Suppressor macrophage treated with lipopolysaccharide for 1 hour (primary cell): ENCODE data around the gene CCDC138.
"Not testable (repeated sequence)": the region's sequence is repeated elsewhere in the genome, so short reads cannot be mapped to it uniquely, and the experiment has no call there.

Source experiments
- DNase-seq, 3 donors: peaks; one replicate each; pipeline ENCODE4 v3.0.0-alpha.2; 2020 to 2022

CCDC138 gene, protein sequence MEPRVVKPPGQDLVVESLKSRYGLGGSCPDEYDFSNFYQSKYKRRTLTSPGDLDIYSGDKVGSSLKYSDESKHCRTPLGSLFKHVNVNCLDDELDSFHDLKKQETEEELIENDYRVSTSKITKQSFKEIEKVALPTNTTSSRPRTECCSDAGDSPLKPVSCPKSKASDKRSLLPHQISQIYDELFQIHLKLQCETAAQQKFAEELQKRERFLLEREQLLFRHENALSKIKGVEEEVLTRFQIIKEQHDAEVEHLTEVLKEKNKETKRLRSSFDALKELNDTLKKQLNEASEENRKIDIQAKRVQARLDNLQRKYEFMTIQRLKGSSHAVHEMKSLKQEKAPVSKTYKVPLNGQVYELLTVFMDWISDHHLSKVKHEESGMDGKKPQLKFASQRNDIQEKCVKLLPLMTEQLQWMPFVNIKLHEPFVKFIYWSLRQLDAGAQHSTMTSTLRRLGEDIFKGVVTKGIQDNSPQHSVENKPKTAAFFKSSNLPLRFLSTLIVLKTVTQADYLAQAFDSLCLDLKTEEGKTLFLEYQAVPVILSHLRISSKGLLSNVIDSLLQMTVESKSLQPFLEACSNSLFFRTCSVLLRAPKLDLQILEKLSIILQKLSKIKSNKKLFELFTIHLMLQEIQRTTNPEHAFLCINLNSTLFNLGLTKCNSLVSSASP

DNA sequence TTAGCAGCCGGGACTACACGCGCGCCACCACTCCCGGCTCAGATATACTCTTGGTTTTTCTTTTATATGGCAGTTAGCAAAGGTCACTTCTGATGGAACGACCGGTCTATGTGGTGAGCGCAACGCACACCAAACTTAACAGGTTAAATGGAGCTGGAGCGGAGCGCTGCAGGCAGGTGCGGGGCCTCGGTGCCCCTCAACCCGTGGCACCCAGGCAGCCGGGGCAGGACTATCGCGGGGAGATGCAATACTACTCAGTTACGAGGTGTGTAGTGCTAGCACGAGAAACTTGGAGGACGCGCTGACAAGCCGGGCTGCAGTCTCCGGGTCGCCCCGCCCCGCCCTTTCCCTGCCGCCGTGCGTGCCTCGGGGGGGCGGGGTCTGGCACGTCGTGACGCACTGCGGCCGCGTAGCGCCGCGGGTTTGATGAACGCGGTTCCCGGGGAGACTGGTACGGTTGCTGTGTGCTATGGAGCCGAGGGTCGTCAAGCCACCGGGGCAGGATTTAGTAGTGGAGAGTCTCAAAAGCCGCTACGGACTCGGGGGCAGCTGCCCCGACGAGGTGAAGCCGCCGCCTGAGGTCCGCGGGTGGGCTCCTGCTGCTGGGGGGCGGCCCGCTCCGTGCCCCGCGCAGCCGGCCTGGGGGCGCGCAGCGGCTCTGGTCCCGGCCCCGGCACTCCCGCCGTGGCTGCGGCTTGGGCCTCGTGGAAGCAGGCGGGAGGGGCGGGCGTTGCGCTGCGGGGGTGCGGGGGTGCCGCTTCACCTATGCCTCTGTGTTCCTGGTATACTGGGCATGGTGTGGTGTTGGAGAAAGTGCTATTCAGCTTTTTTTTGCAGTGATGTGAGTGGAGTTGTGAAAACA is at the start of gene CCDC138:
TSS of gene CCDC138 (plus strand) at position 418 of the 862 bp plus-strand sequence. CDS start at position 470, 52 bp downstream.
- DNase-seq: peak; percentile 80 to 95 (median 91)

DNA sequence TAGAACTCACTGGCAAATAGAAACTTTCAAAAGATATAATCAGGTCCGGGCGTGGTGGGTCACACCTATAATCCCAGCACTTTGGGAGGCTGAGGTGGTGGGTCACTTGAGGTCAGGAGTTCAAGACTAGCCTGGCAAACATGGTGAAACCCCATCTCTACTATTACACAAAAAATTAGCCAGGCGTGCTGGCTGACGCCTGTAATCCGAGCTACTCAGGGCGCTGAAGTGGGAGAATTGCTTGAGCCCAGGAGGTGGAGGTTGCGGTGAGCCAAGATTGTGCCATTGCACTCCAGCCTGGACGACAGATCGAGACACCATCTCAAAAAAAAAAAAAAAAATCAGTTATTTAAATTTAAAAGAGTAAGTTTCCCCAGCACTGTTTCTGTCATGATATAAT is 28.6 kb upstream of the CCDC138 start:
- DNase-seq: not testable (repeated sequence)

DNA sequence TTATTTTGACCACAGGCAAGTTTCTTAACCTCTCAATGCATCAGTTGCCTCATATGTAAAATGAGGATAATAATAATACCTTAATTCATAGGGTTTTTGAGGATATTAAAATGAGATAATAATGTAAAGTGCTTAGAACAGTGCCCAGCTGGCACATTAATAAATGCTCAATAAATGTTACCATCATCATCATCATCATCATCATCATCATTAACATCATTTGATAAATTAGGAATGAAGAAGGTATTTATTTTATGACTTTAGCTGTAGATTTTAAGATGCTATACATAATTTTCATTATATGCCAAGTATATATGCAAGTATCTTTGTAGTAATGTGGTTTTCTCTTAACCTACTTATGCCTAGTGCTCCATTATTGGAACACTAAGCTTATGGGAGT is 24.0 kb upstream of the CCDC138 start:
- DNase-seq: not testable (repeated sequence)

DNA sequence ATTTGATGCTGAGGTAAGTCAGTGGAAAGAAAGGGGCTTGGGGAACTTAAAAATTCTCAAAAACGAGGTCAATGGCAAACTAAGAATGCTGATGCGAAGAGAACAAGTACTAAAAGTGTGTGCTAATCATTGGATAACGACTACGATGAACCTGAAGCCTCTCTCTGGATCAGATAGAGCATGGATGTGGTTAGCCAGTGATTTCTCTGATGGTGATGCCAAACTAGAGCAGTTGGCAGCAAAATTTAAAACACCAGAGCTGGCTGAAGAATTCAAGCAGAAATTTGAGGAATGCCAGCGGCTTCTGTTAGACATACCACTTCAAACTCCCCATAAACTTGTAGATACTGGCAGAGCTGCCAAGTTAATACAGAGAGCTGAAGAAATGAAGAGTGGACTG is 19.9 kb upstream of the CCDC138 start:
- not testable (repeated sequence) for DNase-seq

DNA sequence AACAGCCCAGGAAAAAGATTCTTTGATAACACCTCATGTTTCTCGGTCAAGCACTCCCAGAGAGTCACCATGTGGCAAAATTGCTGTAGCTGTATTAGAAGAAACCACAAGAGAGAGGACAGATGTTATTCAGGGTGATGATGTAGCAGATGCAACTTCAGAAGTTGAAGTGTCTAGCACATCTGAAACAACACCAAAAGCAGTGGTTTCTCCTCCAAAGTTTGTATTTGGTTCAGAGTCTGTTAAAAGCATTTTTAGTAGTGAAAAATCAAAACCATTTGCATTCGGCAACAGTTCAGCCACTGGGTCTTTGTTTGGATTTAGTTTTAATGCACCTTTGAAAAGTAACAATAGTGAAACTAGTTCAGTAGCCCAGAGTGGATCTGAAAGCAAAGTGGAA is 18.7 kb upstream of the CCDC138 start:
- not testable (repeated sequence) for DNase-seq

DNA sequence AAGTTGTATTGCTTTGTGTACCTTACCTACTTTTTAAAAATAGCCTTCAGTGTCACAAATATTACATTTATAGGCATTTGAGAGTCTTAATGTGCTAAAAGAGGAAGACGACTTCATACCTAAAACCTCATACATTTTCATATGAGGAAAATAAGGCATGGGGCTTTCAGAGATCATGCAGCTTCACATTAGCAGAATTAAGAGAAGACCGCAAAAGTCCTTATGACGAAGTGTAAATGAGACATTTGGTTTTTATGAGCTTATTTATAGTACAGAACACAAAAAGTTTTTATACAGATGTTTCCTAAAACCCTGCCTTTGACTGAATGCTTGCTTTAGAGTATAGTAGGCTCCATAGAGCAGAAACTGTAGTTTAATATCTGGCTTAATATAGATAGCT is 10.1 kb upstream of the CCDC138 start:
- DNase-seq: no peak

DNA sequence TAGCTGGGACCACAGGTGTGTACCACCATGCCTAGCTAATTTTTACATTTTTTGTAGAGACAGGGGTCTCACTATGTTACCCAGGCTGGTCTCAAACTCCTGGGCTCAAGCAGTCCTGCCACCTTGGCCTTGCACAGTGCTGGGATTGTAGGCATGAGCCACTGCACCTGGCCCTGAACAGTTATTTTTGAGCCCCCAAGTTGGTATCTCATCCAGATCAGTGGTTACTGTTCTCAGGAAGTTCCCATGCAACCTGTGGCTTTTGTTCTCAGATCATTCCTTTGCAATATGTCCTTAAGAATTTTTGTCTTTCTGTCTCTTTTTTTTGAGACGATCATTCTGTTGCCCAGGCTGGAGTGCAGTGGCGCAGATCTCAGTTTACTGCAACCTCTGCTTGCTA is 7.7 kb upstream of the CCDC138 start:
- no peak for DNase-seq

DNA sequence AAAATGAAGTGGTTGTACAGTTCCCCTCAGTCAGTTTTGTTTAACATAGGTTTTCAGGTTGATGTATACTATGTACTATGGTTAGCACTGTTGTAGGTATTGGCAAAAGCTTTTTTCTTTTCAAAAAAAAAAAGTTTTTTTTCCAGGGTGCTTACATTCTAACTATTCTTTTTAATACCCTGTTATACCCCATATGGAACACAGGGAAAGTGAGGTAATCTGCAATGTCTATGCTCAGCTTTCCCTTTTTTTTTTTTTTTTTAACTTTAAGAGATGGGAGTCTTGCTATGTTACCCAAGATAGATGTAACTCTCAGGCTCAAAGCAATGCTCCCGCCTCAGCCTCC is 590 bp upstream of the CCDC138 start:
- DNase-seq: no peak

DNA sequence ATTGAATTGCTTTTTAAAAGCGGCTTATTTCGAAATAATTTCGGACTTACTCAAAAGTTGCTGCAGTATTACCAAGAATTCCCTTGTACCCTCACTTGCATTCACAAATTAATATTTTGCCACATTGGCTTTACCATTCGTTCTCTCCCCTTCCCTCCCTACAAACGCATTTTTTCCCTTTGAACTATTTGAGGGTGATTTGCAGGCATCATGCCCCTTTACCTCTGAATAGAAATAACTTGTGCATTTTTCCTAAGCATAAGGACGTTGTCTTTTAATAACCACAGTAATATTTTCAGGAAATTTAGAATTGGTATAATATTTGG is 608 bp downstream of the CCDC138 start:
- DNase-seq: peak in 1 of 3 donors; percentile 17

DNA sequence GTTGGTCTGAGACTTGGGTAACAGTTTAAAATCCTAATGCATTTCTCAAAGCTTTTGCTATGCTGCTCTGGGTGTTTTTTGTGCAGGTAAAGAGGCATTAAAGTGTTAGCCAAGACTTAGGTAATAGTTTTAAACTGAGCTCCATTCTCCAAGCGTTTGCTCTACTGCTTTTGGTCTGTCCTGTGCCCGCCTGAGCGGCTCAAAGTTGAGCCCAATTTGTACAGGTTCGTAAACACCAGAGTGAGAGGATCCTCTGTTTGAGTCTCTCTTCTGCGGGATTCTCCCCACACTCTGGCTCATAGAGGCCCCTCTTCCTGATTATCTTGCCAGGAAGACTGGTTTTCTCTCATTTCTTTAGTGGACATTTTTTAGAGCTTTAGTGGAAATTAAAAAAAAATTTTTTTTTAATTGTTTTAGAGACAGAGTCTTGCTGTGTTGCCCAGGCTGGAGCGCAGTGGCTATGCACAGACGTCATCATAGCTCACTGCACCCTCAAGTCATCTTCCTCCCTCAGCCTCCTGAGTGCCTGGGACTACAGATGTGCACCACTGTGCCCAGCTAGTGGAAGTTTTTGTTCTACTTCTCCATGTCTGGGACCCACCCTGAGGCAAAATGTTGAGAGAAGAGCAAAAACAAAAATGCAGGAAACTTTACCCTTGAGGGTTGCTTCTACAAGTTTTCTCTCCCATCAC is 16.6 kb downstream of the CCDC138 start:
- DNase-seq: no peak

DNA sequence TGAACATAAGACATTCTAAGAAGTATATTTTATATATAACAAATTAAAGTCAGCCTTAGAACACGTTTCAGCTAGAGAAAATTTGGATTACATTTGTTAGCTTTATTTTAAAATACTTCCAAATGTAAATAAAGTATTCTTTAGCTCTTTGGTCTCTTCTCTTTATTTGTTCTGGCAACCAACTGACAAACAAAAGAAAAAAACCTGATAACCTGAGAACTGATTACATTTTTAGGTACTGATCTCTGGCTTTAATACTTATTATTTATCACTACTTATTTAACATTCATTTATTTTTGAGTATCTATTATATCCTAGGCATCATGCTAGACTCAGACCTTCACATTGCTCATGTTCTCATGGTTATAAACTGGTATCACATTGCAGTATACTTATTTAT is 18.5 kb downstream of the CCDC138 start:
- DNase-seq: no peak

DNA sequence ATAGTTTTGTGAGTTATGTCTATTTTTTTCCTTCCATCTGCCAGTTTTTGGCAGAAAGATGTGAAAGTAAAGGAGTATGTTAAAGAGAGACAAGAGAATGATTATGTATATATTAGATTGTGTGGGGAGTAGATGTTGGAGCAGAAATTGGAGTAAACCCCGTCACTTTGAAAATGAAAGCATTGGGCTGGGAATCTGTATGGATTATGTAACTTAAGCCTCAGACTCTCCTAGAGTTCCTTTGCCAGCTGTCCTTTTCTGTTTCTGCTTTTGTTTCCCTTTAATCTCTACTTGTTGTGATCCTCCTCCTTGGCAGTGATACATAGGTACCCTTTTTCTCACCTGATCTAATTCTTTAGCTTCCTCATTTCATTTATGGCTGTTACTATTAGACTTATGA is 19.2 kb downstream of the CCDC138 start:
- DNase-seq: no peak

DNA sequence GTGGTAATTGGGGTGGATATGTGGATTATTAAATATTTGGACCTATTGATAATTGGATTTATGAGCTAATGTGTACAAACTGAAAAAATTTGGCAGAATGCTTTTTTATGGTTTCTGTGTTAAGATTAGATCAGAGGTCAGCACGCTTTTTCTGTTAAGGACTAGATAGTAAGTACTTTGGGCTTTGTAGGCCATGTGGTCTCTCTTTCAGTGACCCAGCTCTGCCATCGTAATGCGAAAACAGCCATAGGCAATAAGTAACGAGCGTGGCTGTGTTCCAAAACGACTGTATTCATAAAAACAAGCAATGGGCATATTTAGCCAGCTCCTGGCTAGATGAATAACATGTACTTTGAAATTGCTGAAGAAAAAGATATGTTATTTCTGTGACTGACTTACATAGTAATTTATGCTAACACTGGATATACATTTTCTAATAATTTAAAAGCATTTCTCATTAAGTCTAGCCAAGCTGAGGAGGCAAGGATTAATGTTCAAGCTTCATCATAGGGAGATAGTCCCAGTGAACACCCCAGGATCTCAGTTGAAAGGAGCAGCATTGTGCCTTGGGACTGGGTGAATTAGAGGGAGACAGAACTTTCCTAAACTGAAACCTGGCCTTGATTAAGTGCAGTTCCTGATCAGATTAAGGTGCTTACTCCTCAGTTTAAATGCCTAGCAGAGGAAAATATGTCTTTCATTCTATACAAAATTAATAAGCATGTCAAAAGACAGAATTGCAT is 20.0 kb downstream of the CCDC138 start:
- DNase-seq: no peak

DNA sequence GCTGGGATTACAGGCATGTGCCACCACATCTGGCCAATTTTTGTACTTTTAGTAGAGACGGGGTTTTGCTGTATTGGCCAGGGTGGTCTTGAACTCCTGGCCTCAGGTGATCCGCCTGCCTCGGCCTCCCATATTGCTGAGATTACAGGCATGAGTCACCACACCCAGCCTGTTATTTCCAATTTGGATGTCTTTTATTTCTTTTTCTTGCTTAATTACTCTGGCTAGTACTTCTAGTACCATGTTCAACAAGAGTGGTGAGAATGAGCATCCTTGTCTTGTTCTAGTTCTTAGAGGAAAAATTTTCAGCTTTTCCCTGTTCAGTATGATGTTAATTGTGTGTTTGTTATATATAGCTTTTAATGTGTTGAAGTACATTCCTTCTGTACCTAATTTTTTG is 23.4 kb downstream of the CCDC138 start:
- DNase-seq: no peak

DNA sequence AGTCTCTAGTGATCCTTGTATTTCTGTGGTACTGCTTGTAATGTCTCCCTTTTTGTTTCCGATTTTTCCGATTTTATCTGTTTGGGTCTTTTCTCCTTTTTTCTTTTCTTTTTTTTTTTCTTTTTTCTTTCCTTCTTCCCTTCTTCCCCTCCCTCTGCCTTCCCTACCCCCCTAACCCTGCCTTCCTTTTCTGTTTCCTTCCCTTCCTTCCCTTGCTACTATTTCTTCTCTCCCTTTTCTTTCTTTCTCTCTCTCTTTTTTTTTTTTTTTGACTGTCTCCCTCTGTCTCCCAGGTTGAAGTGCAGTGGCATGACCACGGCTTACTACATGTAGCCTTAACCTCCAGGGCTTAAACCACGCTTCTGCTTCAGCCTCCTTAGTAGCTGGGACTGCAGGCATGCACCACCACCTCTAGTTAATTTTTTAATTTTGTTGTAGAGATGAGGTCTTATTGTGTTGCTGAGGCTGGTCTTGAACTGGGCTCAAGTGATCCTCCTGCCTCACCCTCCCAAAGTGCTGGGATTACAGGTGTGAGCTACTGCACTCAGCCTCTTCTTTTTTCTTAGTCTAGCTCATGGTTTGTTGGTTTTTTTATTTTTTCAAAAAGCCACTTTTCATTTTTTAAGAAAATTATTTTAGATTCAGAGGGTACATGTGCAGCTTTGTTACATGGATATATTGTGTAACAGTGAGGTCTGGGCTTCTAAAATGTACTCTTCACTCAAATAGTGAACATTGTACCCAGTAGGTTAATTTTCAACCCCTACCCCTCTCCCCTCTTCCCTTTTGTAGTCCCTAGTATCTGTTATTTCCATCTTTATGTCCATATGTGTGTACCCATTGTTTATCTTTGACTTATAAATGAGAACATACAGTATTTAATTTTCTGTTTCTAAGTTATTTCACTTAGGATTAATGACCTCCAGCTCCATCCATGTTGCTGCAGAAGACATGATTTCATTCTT is 24.7 kb downstream of the CCDC138 start:
- no peak for DNase-seq

DNA sequence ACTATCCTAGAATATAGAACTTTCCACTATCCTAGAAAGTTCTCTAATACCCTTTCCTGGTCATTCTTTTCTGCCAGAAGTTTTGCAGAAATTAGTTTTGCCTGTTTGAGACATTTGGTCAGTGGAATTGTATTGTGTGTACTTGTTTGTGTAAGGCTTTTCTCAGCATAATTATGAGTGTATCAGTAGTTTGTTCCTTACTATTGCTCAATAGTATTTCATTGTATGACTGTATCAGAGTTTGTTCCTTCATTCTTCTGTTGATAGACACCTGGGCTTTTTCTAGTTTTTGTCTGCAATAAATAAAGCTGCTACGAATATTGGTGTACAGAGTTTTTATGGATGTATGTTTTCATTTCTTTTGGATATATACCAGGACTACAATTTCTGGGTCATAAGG is 27.2 kb downstream of the CCDC138 start:
- no peak for DNase-seq

DNA sequence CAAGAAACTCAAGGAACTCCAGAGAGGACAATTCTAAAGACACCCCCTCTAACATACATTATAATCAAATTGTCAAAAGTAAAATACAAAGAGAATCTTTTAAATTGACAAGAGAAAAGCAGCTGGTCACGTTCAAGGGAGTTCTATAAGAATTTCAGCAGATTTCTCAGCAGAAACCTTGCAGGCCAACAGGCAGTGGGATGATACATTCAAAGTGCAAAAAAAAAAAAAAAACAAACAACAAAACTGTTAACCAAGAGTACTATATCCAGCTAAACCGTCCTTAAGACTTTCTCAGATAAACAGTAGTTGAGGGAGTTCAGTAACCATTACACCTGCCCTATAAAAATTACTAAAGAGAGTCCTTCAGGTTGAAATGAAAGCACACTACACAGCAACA is 33.9 kb downstream of the CCDC138 start:
- DNase-seq: no peak

DNA sequence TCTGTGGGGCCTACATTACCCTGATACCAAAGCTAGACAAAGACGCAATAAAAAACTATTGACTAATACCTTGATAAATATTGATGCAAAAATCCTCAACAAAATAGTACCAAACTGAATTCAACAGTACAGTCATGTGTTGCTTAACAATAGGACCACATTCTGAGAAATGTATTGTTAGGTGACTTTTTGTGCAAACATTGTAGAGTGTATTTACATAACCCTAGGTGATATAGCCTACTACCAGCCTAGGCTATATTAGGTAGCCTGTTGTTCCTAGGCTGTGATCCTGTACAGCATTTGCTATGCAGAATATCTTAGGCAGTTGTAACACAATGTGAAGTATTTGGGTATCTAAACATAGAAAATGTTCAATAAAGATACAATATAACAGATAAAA is 36.7 kb downstream of the CCDC138 start:
- DNase-seq: no peak

DNA sequence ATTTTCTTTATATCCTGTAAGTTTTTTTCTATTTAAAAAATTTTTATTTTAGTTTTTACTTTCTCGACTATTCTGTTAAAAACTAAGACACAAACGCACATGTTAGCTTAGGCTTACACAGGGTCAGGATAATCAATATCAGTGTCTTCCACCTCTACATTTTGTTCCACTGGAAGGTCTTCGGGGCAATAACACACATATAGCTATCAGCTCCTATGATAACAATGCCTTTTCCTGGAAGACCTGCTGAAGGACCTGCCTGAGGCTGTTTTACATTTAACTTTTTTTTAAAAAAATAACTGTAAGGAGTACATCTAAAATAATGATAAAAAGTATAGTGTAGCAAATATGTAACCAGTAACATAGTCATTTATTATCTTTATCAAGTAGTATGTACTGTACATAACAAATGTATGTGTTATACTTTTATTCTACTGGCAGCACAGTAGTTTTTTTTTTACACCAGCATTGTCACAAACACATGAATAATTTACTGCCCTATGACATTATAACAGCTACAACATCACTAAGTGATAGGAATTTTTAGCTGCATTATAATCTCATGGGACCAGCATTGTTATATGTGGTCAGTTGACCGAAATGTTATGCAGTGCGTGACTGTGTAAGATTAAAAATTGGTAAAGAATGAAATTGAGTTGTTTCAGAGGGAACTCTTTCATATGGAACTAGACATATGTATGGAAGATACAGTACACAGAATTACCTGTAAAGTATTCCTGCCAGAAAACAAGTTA is 37.9 kb downstream of the CCDC138 start:
- DNase-seq: no peak

DNA sequence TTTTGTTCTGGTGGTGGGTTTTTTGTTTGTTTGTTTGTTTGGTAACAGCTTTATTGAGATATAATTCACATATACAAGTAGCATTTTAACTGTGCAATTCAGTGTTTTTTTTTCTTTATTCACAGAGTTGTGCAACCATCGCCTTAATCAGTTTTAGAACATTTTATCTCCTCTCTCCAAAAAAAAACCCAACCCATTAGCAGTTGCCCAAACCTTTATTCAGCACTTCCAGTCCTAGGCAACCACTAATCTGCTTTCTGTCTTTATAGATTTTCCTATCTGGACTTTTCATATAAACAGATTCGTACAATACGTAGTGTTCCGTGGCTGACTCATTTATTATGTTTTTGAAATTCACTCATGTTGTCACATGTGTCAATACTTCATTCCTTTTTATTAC is 38.7 kb downstream of the CCDC138 start:
- DNase-seq: no peak
